DND-41 (cell line): ENCODE measurements around the gene TIMM50.

Experiments used
- EZH2 ChIP-seq: IDR thresholded peaks from 3 replicates; pipeline ENCODE4 v1.6.1; 2012; ENCODE audit warnings: borderline replicate concordance, low read depth, mild to moderate bottlenecking, moderate library complexity, low read length, inconsistent platforms; ENCODE audit not compliant: severe bottlenecking
- TF ChIP-seq, protein P1 (sequence below): IDR thresholded peaks from 2 replicates; pipeline ENCODE4 v1.5.1; 2012; ENCODE audit warnings: borderline replicate concordance, low read length, moderate library complexity, mild to moderate bottlenecking; ENCODE audit not compliant: poor library complexity, severe bottlenecking; ENCODE audit errors: extremely low read depth

DNA sequence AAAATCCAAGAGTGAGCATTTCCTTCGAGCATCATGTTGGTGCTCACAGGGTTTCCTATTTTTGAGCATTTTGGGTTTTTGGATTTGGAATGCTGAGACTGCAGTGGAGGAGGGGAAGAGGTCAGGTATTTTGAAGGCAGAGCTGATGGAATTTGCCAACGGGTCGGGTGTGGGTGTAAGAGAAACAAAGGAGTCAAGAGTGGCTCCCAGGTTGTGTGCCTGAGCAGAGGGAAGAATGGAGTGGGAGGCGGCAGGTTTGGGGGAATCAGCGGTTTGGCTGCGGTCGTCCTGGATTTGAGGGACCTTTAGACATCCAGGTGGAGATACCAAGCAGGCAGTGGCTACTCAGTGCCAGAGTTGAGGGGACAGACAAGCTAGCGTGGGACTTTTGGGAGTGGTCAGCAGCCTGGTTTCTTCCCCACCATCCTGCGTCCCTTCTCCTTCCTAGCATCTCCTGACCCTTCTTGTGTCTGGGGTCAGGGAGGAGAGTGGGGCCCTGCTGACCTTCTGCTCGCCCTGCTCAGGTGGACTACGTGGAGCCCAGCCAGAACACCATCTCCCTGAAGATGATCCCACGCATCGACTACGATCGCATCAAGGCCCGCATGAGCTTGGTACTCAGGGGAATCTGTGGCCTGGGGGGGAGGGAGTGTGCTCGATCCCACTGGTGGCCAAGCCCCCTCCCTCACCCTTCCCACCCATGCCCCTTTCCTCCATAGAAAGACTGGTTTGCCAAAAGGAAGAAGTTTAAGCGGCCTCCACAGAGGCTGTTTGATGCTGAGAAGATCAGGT lies 14.5 kb upstream of the TIMM50 start:
- TF ChIP-seq, protein P1, sequence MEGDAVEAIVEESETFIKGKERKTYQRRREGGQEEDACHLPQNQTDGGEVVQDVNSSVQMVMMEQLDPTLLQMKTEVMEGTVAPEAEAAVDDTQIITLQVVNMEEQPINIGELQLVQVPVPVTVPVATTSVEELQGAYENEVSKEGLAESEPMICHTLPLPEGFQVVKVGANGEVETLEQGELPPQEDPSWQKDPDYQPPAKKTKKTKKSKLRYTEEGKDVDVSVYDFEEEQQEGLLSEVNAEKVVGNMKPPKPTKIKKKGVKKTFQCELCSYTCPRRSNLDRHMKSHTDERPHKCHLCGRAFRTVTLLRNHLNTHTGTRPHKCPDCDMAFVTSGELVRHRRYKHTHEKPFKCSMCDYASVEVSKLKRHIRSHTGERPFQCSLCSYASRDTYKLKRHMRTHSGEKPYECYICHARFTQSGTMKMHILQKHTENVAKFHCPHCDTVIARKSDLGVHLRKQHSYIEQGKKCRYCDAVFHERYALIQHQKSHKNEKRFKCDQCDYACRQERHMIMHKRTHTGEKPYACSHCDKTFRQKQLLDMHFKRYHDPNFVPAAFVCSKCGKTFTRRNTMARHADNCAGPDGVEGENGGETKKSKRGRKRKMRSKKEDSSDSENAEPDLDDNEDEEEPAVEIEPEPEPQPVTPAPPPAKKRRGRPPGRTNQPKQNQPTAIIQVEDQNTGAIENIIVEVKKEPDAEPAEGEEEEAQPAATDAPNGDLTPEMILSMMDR = no peak
- TF ChIP-seq EZH2 = no peak
